PFSK-1 (cell line): Measurements from ENCODE around the gene ANKDD1B.

Source experiments
- FOXP2 ChIP-seq: optimal IDR thresholded peaks from 2 replicates; pipeline ENCODE3; 2011; ENCODE audit warnings: borderline replicate concordance, control low read depth, inconsistent platforms; ENCODE audit not compliant: insufficient read depth; ENCODE audit errors: extremely low read length, extremely low read depth
- POLR2AphosphoS5 ChIP-seq: IDR thresholded peaks from 2 replicates; pipeline ENCODE4 v1.6.1; 2012; ENCODE audit warnings: low read depth, mild to moderate bottlenecking, control low read depth, low read length, moderate library complexity
- TF ChIP-seq, protein P1 (sequence below), 2 experiments: IDR thresholded peaks; 2 replicates each; pipeline versions ENCODE4 v1.6.1 to v1.8.0; 2011 to 2012; ENCODE audit warnings: low read depth in 2 of 2, low read length in 2 of 2, control low read depth in 1 of 2, inconsistent platforms in 1 of 2, mild to moderate bottlenecking in 1 of 2, moderate library complexity in 1 of 2; ENCODE audit not compliant: insufficient read depth in 1 of 2

DNA sequence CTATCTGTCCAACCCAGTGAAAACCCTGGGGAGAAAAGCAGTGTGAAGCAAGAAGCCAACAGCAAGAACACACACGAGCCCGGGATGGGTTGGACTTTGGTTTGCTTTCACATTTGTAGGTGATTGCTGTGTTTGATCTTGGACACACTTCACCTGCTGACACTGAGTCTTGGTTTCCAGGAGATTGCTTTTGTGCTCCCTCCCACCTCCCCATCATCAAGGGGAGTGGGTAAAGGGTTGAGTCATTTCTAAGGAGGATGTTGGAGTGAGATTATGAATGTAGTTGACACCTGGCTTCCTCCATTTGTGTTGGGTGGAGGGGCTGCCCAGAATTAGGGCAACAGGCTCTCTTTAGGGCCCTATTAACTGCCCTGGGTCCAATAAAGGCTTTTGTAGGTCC lies 37.5 kb downstream of the ANKDD1B start:
- TF ChIP-seq POLR2AphosphoS5 (no peak), FOXP2 (no peak)
- TF ChIP-seq, protein P1, sequence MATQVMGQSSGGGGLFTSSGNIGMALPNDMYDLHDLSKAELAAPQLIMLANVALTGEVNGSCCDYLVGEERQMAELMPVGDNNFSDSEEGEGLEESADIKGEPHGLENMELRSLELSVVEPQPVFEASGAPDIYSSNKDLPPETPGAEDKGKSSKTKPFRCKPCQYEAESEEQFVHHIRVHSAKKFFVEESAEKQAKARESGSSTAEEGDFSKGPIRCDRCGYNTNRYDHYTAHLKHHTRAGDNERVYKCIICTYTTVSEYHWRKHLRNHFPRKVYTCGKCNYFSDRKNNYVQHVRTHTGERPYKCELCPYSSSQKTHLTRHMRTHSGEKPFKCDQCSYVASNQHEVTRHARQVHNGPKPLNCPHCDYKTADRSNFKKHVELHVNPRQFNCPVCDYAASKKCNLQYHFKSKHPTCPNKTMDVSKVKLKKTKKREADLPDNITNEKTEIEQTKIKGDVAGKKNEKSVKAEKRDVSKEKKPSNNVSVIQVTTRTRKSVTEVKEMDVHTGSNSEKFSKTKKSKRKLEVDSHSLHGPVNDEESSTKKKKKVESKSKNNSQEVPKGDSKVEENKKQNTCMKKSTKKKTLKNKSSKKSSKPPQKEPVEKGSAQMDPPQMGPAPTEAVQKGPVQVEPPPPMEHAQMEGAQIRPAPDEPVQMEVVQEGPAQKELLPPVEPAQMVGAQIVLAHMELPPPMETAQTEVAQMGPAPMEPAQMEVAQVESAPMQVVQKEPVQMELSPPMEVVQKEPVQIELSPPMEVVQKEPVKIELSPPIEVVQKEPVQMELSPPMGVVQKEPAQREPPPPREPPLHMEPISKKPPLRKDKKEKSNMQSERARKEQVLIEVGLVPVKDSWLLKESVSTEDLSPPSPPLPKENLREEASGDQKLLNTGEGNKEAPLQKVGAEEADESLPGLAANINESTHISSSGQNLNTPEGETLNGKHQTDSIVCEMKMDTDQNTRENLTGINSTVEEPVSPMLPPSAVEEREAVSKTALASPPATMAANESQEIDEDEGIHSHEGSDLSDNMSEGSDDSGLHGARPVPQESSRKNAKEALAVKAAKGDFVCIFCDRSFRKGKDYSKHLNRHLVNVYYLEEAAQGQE (IDR thresholded peaks at IDR 0.05; ENCODE audit: insufficient read depth in 1 of 2, low read depth in 2 of 2, low read length in 2 of 2), result no peak
